ENCODE data around the gene IBSP. TPM values are rescaled to one million over a fixed set of nuclear protein-coding genes. Genes with fewer than 3 reads are reported as not detected.

The IBSP gene
- total RNA-seq, 1 experiment from 2014 or later: not detected

- ChIA-PET CTCF (interaction anchor here (1.0 to 2.1 kb wide), 7 partner anchors 10 to 306 kb away, joined by 3 to 11 read pairs (median 5); no protein-coding TSS in a partner anchor), POLR2A (interaction anchor here (0.5 kb wide), 1 partner anchor 144 kb away, joined by 5 read pairs; no protein-coding TSS in a partner anchor)
- Mint-ChIP-seq H3K4me1 (ENCODE audit: low read depth, unreplicated experiment) (peaks cover 24% of the 10 kb centered on the region), H3K36me3 (ENCODE audit: insufficient read depth, unreplicated experiment) (no peaks in the 10 kb centered on the region), H3K4me3 (ENCODE audit: unreplicated experiment) (no peak overlapping the region), H3K9me3 (ENCODE audit: unreplicated experiment) (no peaks in the 10 kb centered on the region), H3K27me3 (ENCODE audit: insufficient read depth, unreplicated experiment) (peaks cover 10% of the 10 kb centered on the region), H3K27ac (ENCODE audit: unreplicated experiment) (no peak overlapping the region)
- BruUV-seq (replicated peaks): no TSS peak
- intact Hi-C loops (cut with micrococcal nuclease; ENCODE audit: unreplicated experiment): loop anchor here (1.0 to 5.0 kb wide), 5 partner anchors 170 to 668 kb away; no protein-coding TSS in a partner anchor
- H3K36me3 ChIP-seq (ENCODE audit: control insufficient read depth, insufficient read depth, low read length): no peaks in the 10 kb centered on the region
- H3K4me1 ChIP-seq: peaks cover 12% of the 10 kb centered on the region
- no peak overlapping the region for H3K4me3 ChIP-seq (ENCODE audit: low read depth, low read length)
- DNase-seq: no peak
- TF ChIP-seq CTCF (IDR thresholded peaks at IDR 0.05; ENCODE audit: insufficient read depth in 1 of 2, low read depth in 1 of 2, low read length in 1 of 2, severe bottlenecking in 1 of 2, unreplicated experiment in 1 of 2): no peak
- no peaks in the 10 kb centered on the region for H3K27me3 ChIP-seq (replicated peaks; ENCODE audit: control insufficient read depth, insufficient read depth, low read length)
- H3K9me3 ChIP-seq: no peaks in the 10 kb centered on the region
Observed at GRCh38 chr4:87849612-87850011, 50.3 kb downstream of the IBSP start.

- no peaks in the 10 kb centered on the region for H3K36me3 Mint-ChIP-seq (ENCODE audit: insufficient read depth, unreplicated experiment)
- peaks cover 12% of the 10 kb centered on the region for H3K4me1 ChIP-seq
- no peak overlapping the region for H3K4me3 Mint-ChIP-seq (ENCODE audit: unreplicated experiment)
- H3K4me1 Mint-ChIP-seq (ENCODE audit: low read depth, unreplicated experiment): peaks cover 24% of the 10 kb centered on the region
- H3K36me3 ChIP-seq (ENCODE audit: control insufficient read depth, insufficient read depth, low read length): no peaks in the 10 kb centered on the region
- no peak for TF ChIP-seq CTCF (IDR thresholded peaks at IDR 0.05; ENCODE audit: insufficient read depth in 1 of 2, low read depth in 1 of 2, low read length in 1 of 2, severe bottlenecking in 1 of 2, unreplicated experiment in 1 of 2)
- H3K27ac Mint-ChIP-seq (ENCODE audit: unreplicated experiment): no peak overlapping the region
- no TSS peak for BruUV-seq (replicated peaks)
- no peaks in the 10 kb centered on the region for H3K9me3 Mint-ChIP-seq (ENCODE audit: unreplicated experiment)
- no peaks in the 10 kb centered on the region for H3K27me3 ChIP-seq (replicated peaks; ENCODE audit: control insufficient read depth, insufficient read depth, low read length)
- peaks cover 4% of the 10 kb centered on the region for H3K27me3 Mint-ChIP-seq (ENCODE audit: insufficient read depth, unreplicated experiment)
- DNase-seq: no peak
- no peak overlapping the region for H3K4me3 ChIP-seq (ENCODE audit: low read depth, low read length)
- intact Hi-C loops (cut with micrococcal nuclease; ENCODE audit: unreplicated experiment): no loop called here
- POLR2A ChIA-PET: no interaction called here
- no peaks in the 10 kb centered on the region for H3K9me3 ChIP-seq
- CTCF ChIA-PET: no interaction called here
Observed at GRCh38 chr4:87851332-87851731, 52.0 kb downstream of the IBSP start.

- Histone ChIP-seq H3K4me1 (peaks cover 12% of the 10 kb centered on the region), H3K36me3 (ENCODE audit: control insufficient read depth, insufficient read depth, low read length) (no peaks in the 10 kb centered on the region), H3K27me3 (replicated peaks; ENCODE audit: control insufficient read depth, insufficient read depth, low read length) (no peaks in the 10 kb centered on the region), H3K4me3 (ENCODE audit: low read depth, low read length) (no peak overlapping the region), H3K9me3 (no peaks in the 10 kb centered on the region)
- no peak overlapping the region for H3K4me3 Mint-ChIP-seq (ENCODE audit: unreplicated experiment)
- ChIA-PET CTCF (interaction anchor here (1.4 kb wide), 2 partner anchors 122 to 134 kb away, joined by 7 to 43 read pairs; no protein-coding TSS in a partner anchor), POLR2A (no interaction called here)
- intact Hi-C loops (cut with micrococcal nuclease; ENCODE audit: unreplicated experiment): no loop called here
- peaks cover under 1% of the 10 kb centered on the region for H3K27me3 Mint-ChIP-seq (ENCODE audit: insufficient read depth, unreplicated experiment)
- H3K9me3 Mint-ChIP-seq (ENCODE audit: unreplicated experiment): no peaks in the 10 kb centered on the region
- no peak overlapping the region for H3K27ac Mint-ChIP-seq (ENCODE audit: unreplicated experiment)
- BruUV-seq (replicated peaks): no TSS peak
- DNase-seq: no peak
- no peaks in the 10 kb centered on the region for H3K36me3 Mint-ChIP-seq (ENCODE audit: insufficient read depth, unreplicated experiment)
- H3K4me1 Mint-ChIP-seq (ENCODE audit: low read depth, unreplicated experiment): peaks cover 24% of the 10 kb centered on the region
- no peak for TF ChIP-seq CTCF (IDR thresholded peaks at IDR 0.05; ENCODE audit: insufficient read depth in 1 of 2, low read depth in 1 of 2, low read length in 1 of 2, severe bottlenecking in 1 of 2, unreplicated experiment in 1 of 2)
Observed at GRCh38 chr4:87851953-87852352, 52.6 kb downstream of the IBSP start.

All from Caco-2 (cell line).